ENCODE measurements around the gene CTNS. TPM values are rescaled to one million over a fixed set of nuclear protein-coding genes. Genes with fewer than 3 reads are reported as not detected.

The CTNS gene
- polyA plus RNA-seq, 1 donor from 2014 or later = 8.8 TPM

DNA sequence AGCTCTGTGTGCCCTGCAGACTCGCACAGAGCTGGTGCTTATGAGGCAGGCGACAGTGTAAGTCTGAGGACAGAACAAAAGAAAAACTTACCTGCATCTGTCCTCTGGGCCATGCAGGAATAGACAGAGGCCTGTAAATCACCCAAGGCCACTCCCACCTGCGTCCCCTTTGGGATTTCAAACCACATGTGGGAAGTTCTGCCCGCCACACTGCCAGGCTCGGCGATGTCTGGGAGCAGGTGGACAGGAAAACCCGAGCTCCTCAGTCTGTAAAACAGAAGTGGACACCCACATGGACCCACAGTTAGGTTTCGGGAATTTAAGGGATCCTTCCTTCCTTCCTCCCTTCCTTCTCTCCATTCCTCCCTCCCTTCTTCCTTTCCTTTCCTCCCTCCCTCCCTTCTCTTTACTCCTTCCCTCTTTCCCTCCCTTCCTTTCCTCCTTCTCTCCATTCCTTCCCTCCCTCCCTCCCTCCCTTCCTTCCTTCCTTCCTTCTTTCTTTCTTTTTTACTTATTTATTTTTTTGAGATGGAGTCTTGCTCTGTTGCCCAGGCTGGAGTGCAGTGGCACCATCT lies 15.3 kb upstream of the CTNS start:
- TF ChIP-seq, protein P1, sequence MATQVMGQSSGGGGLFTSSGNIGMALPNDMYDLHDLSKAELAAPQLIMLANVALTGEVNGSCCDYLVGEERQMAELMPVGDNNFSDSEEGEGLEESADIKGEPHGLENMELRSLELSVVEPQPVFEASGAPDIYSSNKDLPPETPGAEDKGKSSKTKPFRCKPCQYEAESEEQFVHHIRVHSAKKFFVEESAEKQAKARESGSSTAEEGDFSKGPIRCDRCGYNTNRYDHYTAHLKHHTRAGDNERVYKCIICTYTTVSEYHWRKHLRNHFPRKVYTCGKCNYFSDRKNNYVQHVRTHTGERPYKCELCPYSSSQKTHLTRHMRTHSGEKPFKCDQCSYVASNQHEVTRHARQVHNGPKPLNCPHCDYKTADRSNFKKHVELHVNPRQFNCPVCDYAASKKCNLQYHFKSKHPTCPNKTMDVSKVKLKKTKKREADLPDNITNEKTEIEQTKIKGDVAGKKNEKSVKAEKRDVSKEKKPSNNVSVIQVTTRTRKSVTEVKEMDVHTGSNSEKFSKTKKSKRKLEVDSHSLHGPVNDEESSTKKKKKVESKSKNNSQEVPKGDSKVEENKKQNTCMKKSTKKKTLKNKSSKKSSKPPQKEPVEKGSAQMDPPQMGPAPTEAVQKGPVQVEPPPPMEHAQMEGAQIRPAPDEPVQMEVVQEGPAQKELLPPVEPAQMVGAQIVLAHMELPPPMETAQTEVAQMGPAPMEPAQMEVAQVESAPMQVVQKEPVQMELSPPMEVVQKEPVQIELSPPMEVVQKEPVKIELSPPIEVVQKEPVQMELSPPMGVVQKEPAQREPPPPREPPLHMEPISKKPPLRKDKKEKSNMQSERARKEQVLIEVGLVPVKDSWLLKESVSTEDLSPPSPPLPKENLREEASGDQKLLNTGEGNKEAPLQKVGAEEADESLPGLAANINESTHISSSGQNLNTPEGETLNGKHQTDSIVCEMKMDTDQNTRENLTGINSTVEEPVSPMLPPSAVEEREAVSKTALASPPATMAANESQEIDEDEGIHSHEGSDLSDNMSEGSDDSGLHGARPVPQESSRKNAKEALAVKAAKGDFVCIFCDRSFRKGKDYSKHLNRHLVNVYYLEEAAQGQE (IDR thresholded peaks at IDR 0.05; ENCODE audit: borderline replicate concordance) = no peak
- TF ChIP-seq, protein P2, sequence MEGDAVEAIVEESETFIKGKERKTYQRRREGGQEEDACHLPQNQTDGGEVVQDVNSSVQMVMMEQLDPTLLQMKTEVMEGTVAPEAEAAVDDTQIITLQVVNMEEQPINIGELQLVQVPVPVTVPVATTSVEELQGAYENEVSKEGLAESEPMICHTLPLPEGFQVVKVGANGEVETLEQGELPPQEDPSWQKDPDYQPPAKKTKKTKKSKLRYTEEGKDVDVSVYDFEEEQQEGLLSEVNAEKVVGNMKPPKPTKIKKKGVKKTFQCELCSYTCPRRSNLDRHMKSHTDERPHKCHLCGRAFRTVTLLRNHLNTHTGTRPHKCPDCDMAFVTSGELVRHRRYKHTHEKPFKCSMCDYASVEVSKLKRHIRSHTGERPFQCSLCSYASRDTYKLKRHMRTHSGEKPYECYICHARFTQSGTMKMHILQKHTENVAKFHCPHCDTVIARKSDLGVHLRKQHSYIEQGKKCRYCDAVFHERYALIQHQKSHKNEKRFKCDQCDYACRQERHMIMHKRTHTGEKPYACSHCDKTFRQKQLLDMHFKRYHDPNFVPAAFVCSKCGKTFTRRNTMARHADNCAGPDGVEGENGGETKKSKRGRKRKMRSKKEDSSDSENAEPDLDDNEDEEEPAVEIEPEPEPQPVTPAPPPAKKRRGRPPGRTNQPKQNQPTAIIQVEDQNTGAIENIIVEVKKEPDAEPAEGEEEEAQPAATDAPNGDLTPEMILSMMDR (IDR thresholded peaks at IDR 0.05; ENCODE audit: poor library complexity, severe bottlenecking) = no peak
- TF ChIP-seq RAD21 (conservative IDR thresholded peaks at IDR 0.05) = no peak
- TF ChIP-seq MXI1 (conservative IDR thresholded peaks at IDR 0.05; ENCODE audit: poor library complexity, severe bottlenecking) = no peak
- TF ChIP-seq TAF1 (IDR thresholded peaks at IDR 0.05; ENCODE audit: low read depth) = no peak
- no peak for TF ChIP-seq EZH2 (IDR thresholded peaks at IDR 0.05; ENCODE audit: borderline replicate concordance, insufficient read depth, low read length, poor library complexity, severe bottlenecking)
- TF ChIP-seq SMC3 (conservative IDR thresholded peaks at IDR 0.05; ENCODE audit: poor library complexity) = no peak
- no peak for TF ChIP-seq EP300 (conservative IDR thresholded peaks at IDR 0.05; ENCODE audit: poor library complexity, severe bottlenecking)
- TF ChIP-seq POLR2AphosphoS5 (IDR thresholded peaks at IDR 0.05) = no peak
- H3K9me3 ChIP-seq (ENCODE audit: low read length) = peaks cover 3% of the 10 kb centered on the region
- H3K4me3 ChIP-seq (ENCODE audit: low read length) = no peak overlapping the region
- no peaks in the 10 kb centered on the region for H3F3A ChIP-seq (ENCODE audit: insufficient read depth, low read length, poor library complexity, severe bottlenecking)
- H4K20me1 ChIP-seq (ENCODE audit: insufficient read depth) = no peaks in the 10 kb centered on the region
- no peaks in the 10 kb centered on the region for H3K79me2 ChIP-seq (replicated peaks; ENCODE audit: insufficient read depth, low read length)
- peaks cover 10% of the 10 kb centered on the region for H3K36me3 ChIP-seq (ENCODE audit: insufficient read depth, low read length)
- no peak overlapping the region for H3K27ac ChIP-seq (ENCODE audit: low read length)
- H3K4me2 ChIP-seq (ENCODE audit: low read length) = no peak overlapping the region
- H3K9ac ChIP-seq (ENCODE audit: low read length) = no peak overlapping the region
- no peaks in the 10 kb centered on the region for H3K27me3 ChIP-seq (ENCODE audit: insufficient read depth, low read depth, low read length)
- H3K9me2 ChIP-seq (ENCODE audit: insufficient read depth, low read length) = no peaks in the 10 kb centered on the region
- H2AFZ ChIP-seq (ENCODE audit: low read depth, low read length) = no peak overlapping the region

GRCh38 chr17:3622977-3623594 lies 13.5 kb upstream of the CTNS start:
- Histone ChIP-seq H3K4me2 (ENCODE audit: low read length) (no peak overlapping the region), H3K27me3 (ENCODE audit: insufficient read depth, low read depth, low read length) (no peaks in the 10 kb centered on the region), H3K36me3 (ENCODE audit: insufficient read depth, low read length) (no peaks in the 10 kb centered on the region), H3K9me2 (ENCODE audit: insufficient read depth, low read length) (no peaks in the 10 kb centered on the region), H3K9me3 (ENCODE audit: low read length) (no peaks in the 10 kb centered on the region), H3K9ac (ENCODE audit: low read length) (no peak overlapping the region), H3K27ac (ENCODE audit: low read length) (no peak overlapping the region), H2AFZ (ENCODE audit: low read depth, low read length) (no peak overlapping the region), H3K79me2 (replicated peaks; ENCODE audit: insufficient read depth, low read length) (no peaks in the 10 kb centered on the region), H3F3A (ENCODE audit: insufficient read depth, low read length, poor library complexity, severe bottlenecking) (no peaks in the 10 kb centered on the region), H3K4me3 (ENCODE audit: low read length) (no peak overlapping the region), H4K20me1 (ENCODE audit: insufficient read depth) (no peaks in the 10 kb centered on the region)
- TF ChIP-seq, protein P1 (IDR thresholded peaks at IDR 0.05; ENCODE audit: borderline replicate concordance) = no peak
- TF ChIP-seq EP300 (conservative IDR thresholded peaks at IDR 0.05; ENCODE audit: poor library complexity, severe bottlenecking) (no peak), SMC3 (conservative IDR thresholded peaks at IDR 0.05; ENCODE audit: poor library complexity) (no peak), RAD21 (conservative IDR thresholded peaks at IDR 0.05) (no peak), EZH2 (IDR thresholded peaks at IDR 0.05; ENCODE audit: borderline replicate concordance, insufficient read depth, low read length, poor library complexity, severe bottlenecking) (no peak), TAF1 (IDR thresholded peaks at IDR 0.05; ENCODE audit: low read depth) (no peak), POLR2AphosphoS5 (IDR thresholded peaks at IDR 0.05) (no peak), MXI1 (conservative IDR thresholded peaks at IDR 0.05; ENCODE audit: poor library complexity, severe bottlenecking) (no peak)
- TF ChIP-seq, protein P2 (IDR thresholded peaks at IDR 0.05; ENCODE audit: poor library complexity, severe bottlenecking) = no peak
